WTC11 (cell line): ENCODE results near the gene LYRM4.

Source experiments
- ESRRA ChIP-seq: sonication (generic); formaldehyde crosslinking; IDR thresholded peaks from 2 replicates; pipeline ENCODE4 v1.8.1; 2022; ENCODE audit warnings: mild to moderate bottlenecking, missing genetic modification reagents, borderline replicate concordance
- JUN ChIP-seq: sonication (generic); formaldehyde crosslinking; IDR thresholded peaks from 2 replicates; pipeline ENCODE4 v1.8.0; 2023; ENCODE audit warnings: mild to moderate bottlenecking, missing genetic modification reagents
- NFYB ChIP-seq: sonication (generic); formaldehyde crosslinking; conservative IDR thresholded peaks from 2 replicates; pipeline ENCODE4 v1.8.0; 2022; ENCODE audit warnings: low read depth, missing genetic modification reagents
- NR1H2 ChIP-seq: sonication (generic); formaldehyde crosslinking; IDR thresholded peaks from 2 replicates; pipeline ENCODE4 v1.9.0; 2021; ENCODE audit warnings: mild to moderate bottlenecking, moderate library complexity, missing genetic modification reagents
- SP1 ChIP-seq: sonication (generic); formaldehyde crosslinking; conservative IDR thresholded peaks from 2 replicates; pipeline ENCODE4 v1.8.1; 2022; ENCODE audit warnings: missing genetic modification reagents
- ZNF232 ChIP-seq: sonication (generic); formaldehyde crosslinking; IDR thresholded peaks from 2 replicates; pipeline ENCODE4 v1.8.0; 2022; ENCODE audit warnings: mild to moderate bottlenecking, missing genetic modification reagents
- TF ChIP-seq, protein P1 (sequence below): fragments of 200-600 bp; IDR thresholded peaks from 2 replicates; pipeline ENCODE4 v1.8.0; 2022; ENCODE audit warnings: antibody characterized with exemption
- TF ChIP-seq, protein P2 (sequence below): sonication (generic); formaldehyde crosslinking; IDR thresholded peaks from 2 replicates; pipeline ENCODE4 v1.8.1; 2022; ENCODE audit warnings: low read depth, missing genetic modification reagents, borderline replicate concordance
- TF ChIP-seq, protein P3 (sequence below): fragments of 250-450 bp; sonication (Bioruptor Pico); IDR thresholded peaks from 2 replicates; pipeline ENCODE4 v2.1.2; 2022; ENCODE audit warnings: mild to moderate bottlenecking, moderate library complexity
- TF ChIP-seq, protein P4 (sequence below): sonication (generic); formaldehyde crosslinking; IDR thresholded peaks from 2 replicates; pipeline ENCODE4 v1.8.0; 2022; ENCODE audit warnings: mild to moderate bottlenecking, missing genetic modification reagents

- TF ChIP-seq, protein P1, sequence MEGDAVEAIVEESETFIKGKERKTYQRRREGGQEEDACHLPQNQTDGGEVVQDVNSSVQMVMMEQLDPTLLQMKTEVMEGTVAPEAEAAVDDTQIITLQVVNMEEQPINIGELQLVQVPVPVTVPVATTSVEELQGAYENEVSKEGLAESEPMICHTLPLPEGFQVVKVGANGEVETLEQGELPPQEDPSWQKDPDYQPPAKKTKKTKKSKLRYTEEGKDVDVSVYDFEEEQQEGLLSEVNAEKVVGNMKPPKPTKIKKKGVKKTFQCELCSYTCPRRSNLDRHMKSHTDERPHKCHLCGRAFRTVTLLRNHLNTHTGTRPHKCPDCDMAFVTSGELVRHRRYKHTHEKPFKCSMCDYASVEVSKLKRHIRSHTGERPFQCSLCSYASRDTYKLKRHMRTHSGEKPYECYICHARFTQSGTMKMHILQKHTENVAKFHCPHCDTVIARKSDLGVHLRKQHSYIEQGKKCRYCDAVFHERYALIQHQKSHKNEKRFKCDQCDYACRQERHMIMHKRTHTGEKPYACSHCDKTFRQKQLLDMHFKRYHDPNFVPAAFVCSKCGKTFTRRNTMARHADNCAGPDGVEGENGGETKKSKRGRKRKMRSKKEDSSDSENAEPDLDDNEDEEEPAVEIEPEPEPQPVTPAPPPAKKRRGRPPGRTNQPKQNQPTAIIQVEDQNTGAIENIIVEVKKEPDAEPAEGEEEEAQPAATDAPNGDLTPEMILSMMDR = no peak
- TF ChIP-seq ESRRA (CRISPR knock-in tag) (no peak), JUN (no peak), SP1 (CRISPR knock-in tag) (no peak), NFYB (CRISPR knock-in tag) (no peak), ZNF232 (no peak), NR1H2 (CRISPR knock-in tag) (no peak)
- TF ChIP-seq, protein P2, sequence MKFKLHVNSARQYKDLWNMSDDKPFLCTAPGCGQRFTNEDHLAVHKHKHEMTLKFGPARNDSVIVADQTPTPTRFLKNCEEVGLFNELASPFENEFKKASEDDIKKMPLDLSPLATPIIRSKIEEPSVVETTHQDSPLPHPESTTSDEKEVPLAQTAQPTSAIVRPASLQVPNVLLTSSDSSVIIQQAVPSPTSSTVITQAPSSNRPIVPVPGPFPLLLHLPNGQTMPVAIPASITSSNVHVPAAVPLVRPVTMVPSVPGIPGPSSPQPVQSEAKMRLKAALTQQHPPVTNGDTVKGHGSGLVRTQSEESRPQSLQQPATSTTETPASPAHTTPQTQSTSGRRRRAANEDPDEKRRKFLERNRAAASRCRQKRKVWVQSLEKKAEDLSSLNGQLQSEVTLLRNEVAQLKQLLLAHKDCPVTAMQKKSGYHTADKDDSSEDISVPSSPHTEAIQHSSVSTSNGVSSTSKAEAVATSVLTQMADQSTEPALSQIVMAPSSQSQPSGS (CRISPR knock-in tag) = no peak
- TF ChIP-seq, protein P3, sequence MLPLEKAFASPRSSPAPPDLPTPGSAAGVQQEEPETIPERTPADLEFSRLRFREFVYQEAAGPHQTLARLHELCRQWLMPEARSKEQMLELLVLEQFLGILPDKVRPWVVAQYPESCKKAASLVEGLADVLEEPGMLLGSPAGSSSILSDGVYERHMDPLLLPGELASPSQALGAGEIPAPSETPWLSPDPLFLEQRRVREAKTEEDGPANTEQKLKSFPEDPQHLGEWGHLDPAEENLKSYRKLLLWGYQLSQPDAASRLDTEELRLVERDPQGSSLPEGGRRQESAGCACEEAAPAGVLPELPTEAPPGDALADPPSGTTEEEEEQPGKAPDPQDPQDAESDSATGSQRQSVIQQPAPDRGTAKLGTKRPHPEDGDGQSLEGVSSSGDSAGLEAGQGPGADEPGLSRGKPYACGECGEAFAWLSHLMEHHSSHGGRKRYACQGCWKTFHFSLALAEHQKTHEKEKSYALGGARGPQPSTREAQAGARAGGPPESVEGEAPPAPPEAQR (CRISPR knock-in tag) = no peak
- TF ChIP-seq, protein P4, sequence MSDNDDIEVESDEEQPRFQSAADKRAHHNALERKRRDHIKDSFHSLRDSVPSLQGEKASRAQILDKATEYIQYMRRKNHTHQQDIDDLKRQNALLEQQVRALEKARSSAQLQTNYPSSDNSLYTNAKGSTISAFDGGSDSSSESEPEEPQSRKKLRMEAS (CRISPR knock-in tag) = no peak
Observed at GRCh38 chr6:5205877-5206850, 54.6 kb downstream of the LYRM4 start.
